Aortic smooth muscle cell (primary cell): ENCODE results near the gene DOK1. TPM values are rescaled to one million over a fixed set of nuclear protein-coding genes. Genes with fewer than 3 reads are reported as not detected.

Experiments used
- total RNA-seq: library from RNA; depleted of rRNA; stranded (reverse); fragments of >200 nt; gene quantifications from 2 replicates; pipeline ENCODE4 v1.2.3, GENCODE V29; 2014

The DOK1 gene
- 43.4 and 115 TPM in 2 replicates for total RNA-seq

GRCh38 chr2:74553892-74554819 is at the start of gene DOK1, which contains the start of gene LOXL3:
Gene DOK1, plus strand, starts transcription at chr2:74554720. Its CDS starts 35 bp downstream, at chr2:74554755.
Gene LOXL3, minus strand, starts transcription at chr2:74553942. Its CDS starts 1,308 bp downstream, at chr2:74552634.

GRCh38 chr2:74507145-74507925 is 47.2 kb upstream of the DOK1 start, which contains the start of gene PCGF1:
Gene PCGF1, minus strand, starts transcription at chr2:74507695. Its CDS starts 27 bp downstream, at chr2:74507668.

GRCh38 chr2:74514368-74515270 is 39.9 kb upstream of the DOK1 start, which contains the start of gene TLX2:
Gene TLX2, plus strand, starts transcription at chr2:74514450. Its CDS starts 357 bp downstream, at chr2:74514807.

GRCh38 chr2:74525717-74526648 is 28.5 kb upstream of the DOK1 start, which contains the start of gene DQX1:
Gene DQX1, minus strand, starts transcription at chr2:74526231. Its CDS starts 502 bp downstream, at chr2:74525729.

GRCh38 chr2:74529357-74530238 is 24.9 kb upstream of the DOK1 start, which contains the start of the genes AUP1 and HTRA2:
Gene AUP1, minus strand, starts transcription at chr2:74529706. Its CDS starts 77 bp downstream, at chr2:74529629.
Gene HTRA2, plus strand, starts transcription at chr2:74529933. Its CDS starts 74 bp downstream, at chr2:74530007.

Other genes starting within 250 kb of the DOK1 start
- gene SLC4A5, start 211.3 kb upstream of the DOK1 start, total RNA-seq: under 0.01 and 0.31 TPM in 2 replicates
- 185 TPM in 2 replicates for gene DCTN1, start 174.4 kb upstream of the DOK1 start, total RNA-seq
- gene C2orf81, start 133.1 kb upstream of the DOK1 start, total RNA-seq: 0.87 and 1.1 TPM in 2 replicates
- 24.7 and 32.9 TPM in 2 replicates for gene WDR54, start 133.0 kb upstream of the DOK1 start, total RNA-seq
- 14.3 and 15.8 TPM in 2 replicates for gene RTKN, start 112.8 kb upstream of the DOK1 start, total RNA-seq
- gene INO80B, start 99.6 kb upstream of the DOK1 start, total RNA-seq: 14.3 and 15.0 TPM in 2 replicates
- gene WBP1, start 96.3 kb upstream of the DOK1 start, total RNA-seq: 45.6 and 57.9 TPM in 2 replicates
- gene MOGS, start 89.3 kb upstream of the DOK1 start, total RNA-seq: 44.3 and 53.5 TPM in 2 replicates
- 31.5 and 42.1 TPM in 2 replicates for gene MRPL53, start 82.0 kb upstream of the DOK1 start, total RNA-seq
- 15.9 and 24.3 TPM in 2 replicates for gene CCDC142, start 71.7 kb upstream of the DOK1 start, total RNA-seq
- gene TTC31, start 71.6 kb upstream of the DOK1 start, total RNA-seq: 9.4 and 11.5 TPM in 2 replicates
- 1.6 and 2.2 TPM in 2 replicates for gene LBX2, start 55.1 kb upstream of the DOK1 start, total RNA-seq
- gene PCGF1, start 47.0 kb upstream of the DOK1 start, total RNA-seq: 27.6 and 31.1 TPM in 2 replicates
- gene TLX2, start 40.3 kb upstream of the DOK1 start, total RNA-seq: 0.06 TPM in 1 of 2 replicates, not detected in the other
- 0.12 TPM in 1 of 2 replicates, not detected in the other for gene DQX1, start 28.5 kb upstream of the DOK1 start, total RNA-seq
- gene AUP1, start 25.0 kb upstream of the DOK1 start, total RNA-seq: 68.1 and 85.1 TPM in 2 replicates
- gene HTRA2, start 24.8 kb upstream of the DOK1 start, total RNA-seq: 38.1 and 51.3 TPM in 2 replicates
- 66.2 and 155 TPM in 2 replicates for gene LOXL3, start 778 bp upstream of the DOK1 start, total RNA-seq
- gene M1AP, start 93.6 kb downstream of the DOK1 start, total RNA-seq: 0.06 and 0.26 TPM in 2 replicates
- 6.5 and 7.5 TPM in 2 replicates for gene SEMA4F, start 99.5 kb downstream of the DOK1 start, total RNA-seq